ENCODE data around the gene GNG14.

GNG14 gene

DNA sequence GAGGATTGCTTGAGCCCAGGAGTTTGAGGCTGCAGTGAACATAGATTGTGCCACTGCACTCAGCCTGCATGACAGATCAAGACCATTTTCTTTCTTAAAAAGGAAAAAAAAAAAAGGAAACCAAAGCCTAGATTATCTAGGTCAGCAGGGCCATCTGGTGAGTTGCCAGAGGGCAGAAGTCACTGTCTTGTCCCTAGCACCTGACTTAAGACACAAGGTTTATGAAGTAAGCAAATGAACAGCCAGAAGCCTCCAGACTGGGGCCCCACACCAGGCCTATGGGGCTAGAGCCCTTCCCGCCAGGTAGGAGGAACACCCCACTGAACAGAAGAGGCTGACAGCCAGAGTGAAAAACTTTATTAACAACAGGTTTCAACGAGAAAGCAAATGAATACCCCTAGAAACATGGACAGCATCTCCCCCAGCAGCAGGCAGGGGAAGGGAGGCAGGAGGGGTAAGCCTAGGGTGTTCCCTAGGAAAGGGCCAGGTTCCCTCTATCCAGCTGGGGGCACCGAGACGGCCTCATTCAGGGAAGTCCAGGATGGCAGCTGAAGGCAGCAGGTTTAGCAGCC lies 20.0 kb upstream of the GNG14 start:
- peaks cover 4 to 47% (median 25%) of the 10 kb centered on the region in 3 donors for H3K36me3 ChIP-seq
- TF ChIP-seq, protein P1, sequence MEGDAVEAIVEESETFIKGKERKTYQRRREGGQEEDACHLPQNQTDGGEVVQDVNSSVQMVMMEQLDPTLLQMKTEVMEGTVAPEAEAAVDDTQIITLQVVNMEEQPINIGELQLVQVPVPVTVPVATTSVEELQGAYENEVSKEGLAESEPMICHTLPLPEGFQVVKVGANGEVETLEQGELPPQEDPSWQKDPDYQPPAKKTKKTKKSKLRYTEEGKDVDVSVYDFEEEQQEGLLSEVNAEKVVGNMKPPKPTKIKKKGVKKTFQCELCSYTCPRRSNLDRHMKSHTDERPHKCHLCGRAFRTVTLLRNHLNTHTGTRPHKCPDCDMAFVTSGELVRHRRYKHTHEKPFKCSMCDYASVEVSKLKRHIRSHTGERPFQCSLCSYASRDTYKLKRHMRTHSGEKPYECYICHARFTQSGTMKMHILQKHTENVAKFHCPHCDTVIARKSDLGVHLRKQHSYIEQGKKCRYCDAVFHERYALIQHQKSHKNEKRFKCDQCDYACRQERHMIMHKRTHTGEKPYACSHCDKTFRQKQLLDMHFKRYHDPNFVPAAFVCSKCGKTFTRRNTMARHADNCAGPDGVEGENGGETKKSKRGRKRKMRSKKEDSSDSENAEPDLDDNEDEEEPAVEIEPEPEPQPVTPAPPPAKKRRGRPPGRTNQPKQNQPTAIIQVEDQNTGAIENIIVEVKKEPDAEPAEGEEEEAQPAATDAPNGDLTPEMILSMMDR (IDR thresholded peaks at IDR 0.05): no peak
- no peaks in the 10 kb centered on the region for H3K9me3 ChIP-seq
- H3K27me3 ChIP-seq: no peaks in the 10 kb centered on the region
- intact Hi-C loops (cut with DNase I; ENCODE audit: low total_unique reads): no loop called here
- DNase-seq: no peak
- peak overlapping the region in 1 of 2 donors; percentile 93 for H3K27ac ChIP-seq
- peaks cover 0 to 53% (median 38%) of the 10 kb centered on the region in 4 donors for H3K4me1 ChIP-seq
- H3K4me3 ChIP-seq: peak overlapping the region in 1 of 2 donors; percentile 75

DNA sequence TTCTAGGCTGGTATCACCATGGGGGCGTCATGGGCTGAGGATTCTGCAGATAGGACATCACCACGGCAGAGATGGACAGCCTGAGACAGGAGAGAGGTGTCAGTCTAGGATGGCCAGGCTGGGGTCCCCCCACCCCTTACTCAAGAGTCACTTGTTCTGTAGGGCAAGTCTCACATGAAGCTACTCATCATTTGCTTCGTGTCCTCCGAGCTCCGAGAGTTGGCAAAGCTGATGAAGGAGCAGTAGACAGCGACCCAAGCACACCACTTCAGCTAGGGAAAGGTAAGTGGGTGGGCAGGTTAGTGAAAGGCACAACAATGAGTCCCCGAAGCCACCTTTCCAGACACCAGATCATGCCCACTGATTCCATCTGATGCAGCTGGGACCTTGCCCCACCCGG lies 19.5 kb upstream of the GNG14 start:
- Histone ChIP-seq H3K4me1 (peaks cover 0 to 53% (median 38%) of the 10 kb centered on the region in 4 donors), H3K9me3 (no peaks in the 10 kb centered on the region), H3K4me3 (peak overlapping the region; percentile 72 to 75), H3K27me3 (no peaks in the 10 kb centered on the region), H3K27ac (peak overlapping the region; percentile 93 to 95), H3K36me3 (peaks cover 4 to 47% (median 24%) of the 10 kb centered on the region in 3 donors)
- no peak for DNase-seq
- intact Hi-C loops (cut with DNase I; ENCODE audit: low total_unique reads): no loop called here
- TF ChIP-seq, protein P1 (IDR thresholded peaks at IDR 0.05): no peak

GRCh38 chr19:12668932-12669269 lies 18.9 kb upstream of the GNG14 start:
- H3K36me3 ChIP-seq: peaks cover 8 to 47% (median 24%) of the 10 kb centered on the region in 3 donors
- intact Hi-C loops (cut with DNase I; ENCODE audit: low total_unique reads): no loop called here

GRCh38 chr19:12669270-12670158 lies 18.3 kb upstream of the GNG14 start:
- Histone ChIP-seq H3K9me3 (no peaks in the 10 kb centered on the region), H3K4me3 (peak overlapping the region; percentile 72 to 75), H3K4me1 (peaks cover 0 to 53% (median 38%) of the 10 kb centered on the region in 4 donors), H3K27ac (peak overlapping the region; percentile 93 to 95), H3K36me3 (peaks cover 13 to 47% (median 24%) of the 10 kb centered on the region in 3 donors), H3K27me3 (no peaks in the 10 kb centered on the region)
- intact Hi-C loops (cut with DNase I; ENCODE audit: low total_unique reads): loop anchor here (10.0 kb wide), 1 partner anchor 105 kb away; no protein-coding TSS in a partner anchor
- peak; percentile 77 to 86 for DNase-seq
- TF ChIP-seq, protein P1 (IDR thresholded peaks at IDR 0.05): no peak

More at GRCh38 chr19:12668932-12669269, 18.9 kb upstream of the GNG14 start:
- peak; percentile 72 to 77 for DNase-seq
- TF ChIP-seq, protein P1 (IDR thresholded peaks at IDR 0.05): no peak
- H3K4me1 ChIP-seq: peaks cover 0 to 53% (median 38%) of the 10 kb centered on the region in 4 donors
- H3K27me3 ChIP-seq: no peaks in the 10 kb centered on the region
- H3K4me3 ChIP-seq: peak overlapping the region; percentile 72 to 75
- H3K9me3 ChIP-seq: no peaks in the 10 kb centered on the region
- peak overlapping the region; percentile 93 to 95 for H3K27ac ChIP-seq

DNA sequence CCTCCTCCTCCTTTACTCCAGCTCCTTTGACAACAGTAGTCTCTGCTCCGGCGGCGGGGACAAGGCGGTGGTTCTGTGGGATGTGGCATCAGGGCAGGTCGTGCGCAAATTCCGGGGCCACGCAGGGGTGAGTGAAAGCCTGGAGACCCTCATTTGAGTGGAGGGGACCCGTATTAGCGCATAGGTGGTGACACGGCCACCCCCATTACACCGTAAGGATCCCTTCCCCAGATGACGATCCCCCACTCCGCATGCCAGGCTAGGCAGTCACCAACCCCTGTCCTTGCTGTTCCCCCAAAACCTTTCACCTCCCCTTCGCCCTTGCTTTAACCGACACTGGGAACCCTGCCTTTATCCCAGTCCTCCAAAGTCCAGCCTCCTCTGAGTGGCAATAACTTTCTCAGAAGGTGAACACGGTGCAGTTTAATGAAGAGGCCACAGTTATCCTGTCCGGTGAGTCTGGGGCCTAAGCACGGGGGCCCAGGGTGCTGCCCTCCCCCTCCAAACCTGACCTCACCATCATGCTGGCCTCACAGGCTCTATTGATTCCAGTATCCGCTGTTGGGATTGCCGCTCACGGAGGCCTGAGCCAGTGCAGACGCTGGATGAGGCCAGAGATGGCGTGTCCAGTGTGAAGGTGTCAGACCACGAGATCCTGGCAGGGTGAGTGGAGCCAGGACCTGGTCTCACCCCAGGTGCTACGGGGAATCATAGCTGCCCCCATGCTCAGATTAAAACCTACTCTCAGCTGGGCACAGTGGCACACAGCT lies 17.5 kb upstream of the GNG14 start:
- Histone ChIP-seq H3K36me3 (peaks cover 21 to 47% (median 27%) of the 10 kb centered on the region in 3 donors), H3K27ac (peak overlapping the region; percentile 93 to 95), H3K4me1 (peaks cover 0 to 48% (median 37%) of the 10 kb centered on the region in 4 donors), H3K4me3 (peak overlapping the region; percentile 72 to 75), H3K9me3 (no peaks in the 10 kb centered on the region), H3K27me3 (no peaks in the 10 kb centered on the region)
- no peak for DNase-seq
- TF ChIP-seq, protein P1 (IDR thresholded peaks at IDR 0.05): no peak
- intact Hi-C loops (cut with DNase I; ENCODE audit: low total_unique reads): loop anchor here (10.0 kb wide), 1 partner anchor 106 kb away; no protein-coding TSS in a partner anchor
